ENCODE measurements around the gene WASHC4. TPM values are rescaled to one million over a fixed set of nuclear protein-coding genes. Genes with fewer than 3 reads are reported as not detected.

The WASHC4 gene
- total RNA-seq, 2 donors from 2014 or later = 34.4 to 36.5 TPM

GRCh38 chr12:105194947-105195346 is 87.4 kb downstream of the WASHC4 start:
- intact Hi-C loops (cut with DNase I, micrococcal nuclease) = no loop called here
- ATAC-seq (no peak), DNase-seq (no peak)

- DNase-seq (no peak), ATAC-seq (no peak)
- intact Hi-C loops (cut with DNase I, micrococcal nuclease) = no loop called here
Measured at GRCh38 chr12:105196090-105196489, 88.6 kb downstream of the WASHC4 start.

- no peak for DNase-seq
- intact Hi-C loops (cut with DNase I, micrococcal nuclease) = no loop called here
- no peak for ATAC-seq
Measured at GRCh38 chr12:105198961-105199360, 91.4 kb downstream of the WASHC4 start.

- intact Hi-C loops (cut with DNase I, micrococcal nuclease) = no loop called here
- ATAC-seq = no peak
- no peak for DNase-seq
Measured at GRCh38 chr12:105200385-105200784, 92.9 kb downstream of the WASHC4 start.

- intact Hi-C loops (cut with DNase I, micrococcal nuclease) = no loop called here
- no peak for ATAC-seq
- no peak for DNase-seq
Measured at GRCh38 chr12:105201299-105201698, 93.8 kb downstream of the WASHC4 start.

- DNase-seq (no peak), ATAC-seq (no peak)
- intact Hi-C loops (cut with DNase I, micrococcal nuclease) = no loop called here
Measured at GRCh38 chr12:105202202-105202601, 94.7 kb downstream of the WASHC4 start.

- no peak for ATAC-seq
- intact Hi-C loops (cut with DNase I, micrococcal nuclease) = no loop called here
- no peak for DNase-seq
Measured at GRCh38 chr12:105204127-105204526, 96.6 kb downstream of the WASHC4 start.

GRCh38 chr12:105204916-105205315 is 97.4 kb downstream of the WASHC4 start:
- DNase-seq = no peak
- ATAC-seq = peak; percentile 29
- intact Hi-C loops (cut with DNase I, micrococcal nuclease) = no loop called here

GRCh38 chr12:105205322-105206048 is 98.0 kb downstream of the WASHC4 start:
- DNase-seq = peak; percentile 63 to 72
- peak; percentile 95 for ATAC-seq
- intact Hi-C loops (cut with DNase I, micrococcal nuclease) = no loop called here

GRCh38 chr12:105206686-105207374 is 99.3 kb downstream of the WASHC4 start:
- no peak for ATAC-seq
- intact Hi-C loops (cut with DNase I, micrococcal nuclease) = no loop called here

GRCh38 chr12:105209091-105209490 is 101.6 kb downstream of the WASHC4 start:
- intact Hi-C loops (cut with DNase I, micrococcal nuclease) = no loop called here
- ATAC-seq (no peak), DNase-seq (no peak)

More at GRCh38 chr12:105206686-105207374, 99.3 kb downstream of the WASHC4 start:
- DNase-seq = no peak

GRCh38 chr12:105212438-105212837 is 104.9 kb downstream of the WASHC4 start:
- intact Hi-C loops (cut with DNase I, micrococcal nuclease) = no loop called here
- DNase-seq (no peak), ATAC-seq (no peak)

GRCh38 chr12:105214148-105214547 is 106.6 kb downstream of the WASHC4 start:
- ATAC-seq (no peak), DNase-seq (no peak)
- intact Hi-C loops (cut with DNase I, micrococcal nuclease) = no loop called here

- peak; percentile 92 to 97 for DNase-seq
- peak; percentile 91 for ATAC-seq
- intact Hi-C loops (cut with DNase I, micrococcal nuclease) = no loop called here
Measured at GRCh38 chr12:105214670-105215375, 107.3 kb downstream of the WASHC4 start.

- intact Hi-C loops (cut with DNase I, micrococcal nuclease) = no loop called here
- no peak for ATAC-seq
- no peak for DNase-seq
Measured at GRCh38 chr12:105218434-105218833, 110.9 kb downstream of the WASHC4 start.

Other genes with a start within 250 kb of the WASHC4 start
- gene SLC41A2, start 149.4 kb upstream of the WASHC4 start, total RNA-seq = 10 to 100 TPM; 91.5 to 99.9 TPM
- gene NOPCHAP1, start 121.4 kb upstream of the WASHC4 start, total RNA-seq = 10 to 100 TPM; 14.8 to 15.0 TPM
- 1 to 10 TPM; 1.2 to 3.1 TPM for gene ALDH1L2, start 23.3 kb upstream of the WASHC4 start, total RNA-seq
- 100 to 1,000 TPM; 136 to 179 TPM for gene APPL2, start 128.4 kb downstream of the WASHC4 start, total RNA-seq
- gene C12orf75, start 223.0 kb downstream of the WASHC4 start, total RNA-seq = 100 to 1,000 TPM; 115 to 119 TPM

Measured in left colon (tissue), 2 donors.